GM19035 (cell line): ENCODE results near the gene LRCOL1.

ENCODE experiments used
- ATAC-seq: cut with Tn5 transposase; IDR thresholded peaks from one replicate; pipeline ENCODE4 v1.9.1; 2021; ENCODE audit not compliant: unreplicated experiment

The LRCOL1 gene

DNA sequence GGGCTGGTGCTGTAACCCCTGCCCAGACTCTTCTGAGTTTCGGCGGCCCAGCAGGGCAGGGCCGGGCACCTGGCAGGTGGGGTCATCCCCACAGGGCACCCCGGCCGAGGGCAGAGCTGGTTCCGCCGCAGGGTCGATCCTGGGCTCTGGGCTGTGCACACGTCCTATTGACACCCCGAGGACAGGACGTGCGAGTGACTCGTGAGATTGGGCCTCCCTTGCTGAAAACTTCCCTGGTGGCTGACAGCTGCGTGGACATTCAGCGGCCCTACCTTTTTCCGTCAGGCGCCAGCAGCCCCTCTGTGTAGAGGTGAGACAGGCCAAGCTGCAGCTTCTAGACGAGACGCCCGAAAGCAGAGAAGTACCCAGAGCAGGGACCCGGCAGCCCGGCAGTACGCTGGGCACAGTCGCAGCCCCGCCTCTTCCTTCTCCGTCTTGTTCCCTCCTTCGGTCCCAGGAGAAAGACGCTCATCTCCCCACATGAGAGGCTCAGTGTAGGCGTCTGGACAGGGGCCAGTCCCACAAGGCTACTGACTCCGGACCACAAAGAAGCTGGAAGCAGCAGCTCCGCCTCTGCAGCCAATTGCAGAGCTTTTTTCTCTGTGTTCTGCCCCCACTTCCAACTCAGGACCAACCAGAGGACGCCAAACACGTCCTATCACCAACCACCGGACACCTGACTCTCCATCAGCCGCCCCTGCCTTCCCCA, at the start of gene LRCOL1:
Gene LRCOL1, minus strand, starts transcription at position 532 of the 709 bp plus-strand sequence. CDS start 4,331 bp downstream, outside the sequence.
- ATAC-seq, result no peak

DNA sequence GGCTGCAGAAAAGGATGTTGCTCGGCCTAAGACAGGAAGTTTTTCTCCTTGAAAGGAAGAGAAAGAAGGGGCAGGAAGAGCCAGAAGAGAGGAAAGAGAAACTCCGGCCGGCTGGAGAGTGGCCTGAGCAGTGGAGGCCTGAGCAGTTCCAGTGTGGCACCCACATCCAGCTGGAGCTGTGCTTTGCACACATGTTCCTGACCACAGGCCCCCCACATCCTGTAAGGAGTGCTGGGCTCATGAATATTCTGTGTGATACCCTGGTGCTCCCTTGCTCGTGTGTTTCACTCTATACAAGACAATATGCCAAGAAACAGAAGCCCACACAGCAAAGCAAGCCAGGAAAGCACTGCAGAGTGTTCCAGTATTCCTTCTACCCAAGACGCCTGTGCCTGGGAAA, 49.7 kb upstream of the LRCOL1 start:
- ATAC-seq, result no peak

- no peak for ATAC-seq
These were observed 48.8 kb upstream of the LRCOL1 start for GRCh38 chr12:132659146-132659545.

GRCh38 chr12:132658149-132658894, 47.9 kb upstream of the LRCOL1 start:
- ATAC-seq, result no peak

GRCh38 chr12:132657004-132657727, 46.8 kb upstream of the LRCOL1 start:
- no peak for ATAC-seq

GRCh38 chr12:132653567-132654290, 43.3 kb upstream of the LRCOL1 start:
- ATAC-seq, result no peak

GRCh38 chr12:132651444-132652100, 41.2 kb upstream of the LRCOL1 start:
- no peak for ATAC-seq

- ATAC-seq, result no peak
These were observed 39.0 kb upstream of the LRCOL1 start for GRCh38 chr12:132649226-132649945.

DNA sequence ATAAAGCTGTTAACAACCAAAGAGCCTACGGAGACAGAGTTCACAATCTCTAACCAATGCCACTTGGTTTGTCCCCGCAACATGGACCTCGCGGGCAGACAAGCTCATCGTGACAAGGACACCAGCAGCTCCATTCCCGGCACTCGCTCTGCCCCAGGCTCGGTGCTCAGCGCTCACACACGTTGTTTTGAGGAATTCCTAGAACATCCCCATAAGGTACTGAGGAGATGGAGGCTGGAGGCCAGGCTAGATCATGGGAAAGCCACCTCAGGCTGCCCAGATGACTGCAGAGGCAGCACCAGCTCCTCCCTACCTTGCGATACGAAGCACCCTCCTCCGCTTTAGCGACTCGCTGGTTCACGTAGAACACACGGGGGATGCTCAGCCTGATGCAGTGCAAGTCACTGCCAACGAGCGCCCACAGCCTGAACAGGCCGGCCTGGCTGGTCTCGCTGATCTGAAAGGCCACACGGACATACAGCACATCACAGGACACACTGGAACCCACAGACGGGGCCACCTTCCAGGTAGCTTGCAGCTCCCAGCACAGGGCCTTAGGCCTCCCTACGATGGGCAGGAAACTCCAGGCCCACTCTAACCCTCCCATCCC, 38.3 kb upstream of the LRCOL1 start:
- no peak for ATAC-seq

DNA sequence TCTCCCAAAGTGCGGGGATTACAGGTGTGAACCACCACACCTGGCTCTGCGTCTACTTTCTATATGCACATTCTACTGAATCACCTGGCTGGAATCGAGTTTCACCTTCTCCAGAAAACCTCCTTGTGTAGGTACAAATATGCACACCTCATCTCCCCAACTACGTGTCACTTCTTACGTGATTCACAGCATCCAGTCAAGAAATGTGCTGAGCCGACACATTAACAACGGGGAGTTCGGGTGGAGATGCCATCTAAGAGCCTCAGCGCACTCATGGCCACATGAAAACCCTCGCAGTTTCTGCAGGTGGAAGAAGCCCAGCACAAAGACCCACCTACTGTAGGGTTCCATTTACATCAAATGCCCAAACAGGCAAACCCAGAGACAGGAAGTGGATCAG, 37.5 kb upstream of the LRCOL1 start:
- ATAC-seq, result no peak

DNA sequence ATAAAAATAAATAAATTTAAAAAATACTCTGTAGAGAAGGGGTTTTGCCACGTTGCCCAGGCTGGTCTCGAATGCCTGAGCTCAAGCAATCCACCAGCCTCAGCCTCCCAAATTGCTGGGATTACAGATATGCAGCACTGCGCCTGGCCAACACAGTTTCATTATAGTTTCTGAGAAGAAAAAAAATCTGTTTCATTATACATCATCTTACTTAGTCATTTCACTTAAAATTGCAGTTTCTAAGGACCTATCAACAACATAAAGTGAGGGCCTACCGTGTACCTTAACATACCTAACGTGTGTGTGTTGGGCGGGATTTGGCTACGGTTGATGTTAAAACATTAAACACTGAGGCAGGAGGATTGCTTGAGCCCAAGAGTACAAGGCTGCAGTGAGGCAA, 36.5 kb upstream of the LRCOL1 start:
- ATAC-seq, result no peak

- ATAC-seq, result no peak
These were observed 32.8 kb upstream of the LRCOL1 start for GRCh38 chr12:132642846-132643835.

DNA sequence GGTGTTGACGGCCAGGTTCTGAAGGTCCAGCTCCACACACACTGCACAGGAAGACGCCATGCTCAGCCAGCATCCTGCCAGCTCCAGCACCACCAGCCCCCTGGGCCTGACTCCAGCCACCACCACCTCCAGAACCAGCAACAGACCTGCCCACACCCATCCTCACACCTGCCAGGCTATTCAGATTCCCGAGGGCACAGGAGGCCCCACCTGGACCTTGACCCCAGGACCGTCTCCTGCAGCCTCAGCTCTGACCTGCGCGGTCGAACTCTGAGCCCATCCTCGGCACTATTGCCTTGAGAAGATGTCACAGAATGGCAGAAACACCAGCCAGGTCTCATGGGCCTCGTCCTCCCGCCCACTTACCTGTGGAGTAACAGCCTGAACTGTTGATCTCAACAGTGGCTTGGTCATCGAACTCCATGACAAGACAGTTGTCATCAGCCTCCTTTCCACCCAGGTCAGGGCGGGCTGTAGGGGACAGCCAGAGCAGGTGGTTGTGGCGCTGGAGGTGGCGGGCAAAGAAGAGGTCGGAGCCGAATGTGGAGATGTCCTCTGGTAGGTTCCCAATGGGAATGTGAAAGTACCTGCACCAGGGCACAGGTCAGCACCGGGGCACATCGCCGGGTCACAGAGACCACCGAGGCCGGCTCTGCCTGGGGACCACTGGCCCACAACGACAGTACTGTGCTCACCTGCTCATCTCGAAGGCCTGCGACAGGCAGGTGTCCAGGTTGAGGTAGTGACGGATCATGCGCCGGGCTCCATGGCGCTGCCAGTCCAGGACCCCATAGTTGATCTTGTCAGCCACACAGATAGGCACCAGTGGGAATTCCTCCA, 31.6 kb upstream of the LRCOL1 start:
- no peak for ATAC-seq

- no peak for ATAC-seq
These were observed 30.6 kb upstream of the LRCOL1 start for GRCh38 chr12:132640936-132641335.

DNA sequence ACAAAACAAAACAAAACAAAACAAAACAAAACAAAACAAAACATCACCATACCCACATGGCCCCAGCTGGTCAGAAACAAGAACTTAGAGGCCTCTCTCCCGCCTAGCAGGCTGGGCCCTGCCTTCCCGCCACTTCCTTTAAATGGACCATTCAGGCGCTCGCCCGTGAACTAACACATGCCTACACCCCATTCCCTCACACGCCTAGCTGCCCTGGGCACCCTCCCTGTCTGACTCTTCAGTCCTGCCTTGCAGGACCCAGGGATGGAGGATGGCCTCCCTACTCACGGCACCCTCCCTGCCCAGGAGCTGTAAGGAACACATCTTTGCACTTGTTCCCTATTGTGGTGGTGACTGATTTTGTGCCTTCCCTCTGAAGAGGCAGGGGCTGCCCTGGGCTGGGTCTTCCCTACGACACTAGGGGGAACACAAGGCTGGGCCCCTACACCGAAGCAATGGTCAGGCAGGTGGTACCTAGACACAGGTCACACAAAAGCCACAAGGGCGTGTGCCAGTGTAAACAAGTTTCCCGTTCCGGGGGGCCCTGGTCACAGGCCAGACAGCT, 29.7 kb upstream of the LRCOL1 start:
- no peak for ATAC-seq

- ATAC-seq, result no peak
These were observed 28.4 kb upstream of the LRCOL1 start for GRCh38 chr12:132638541-132639408.
